AG04449 (cell line): Measurements from ENCODE around the gene GALNT7.
"Not testable (repeated sequence)": the region's sequence is repeated elsewhere in the genome, so short reads cannot be mapped to it uniquely, and the experiment has no call there.

Source experiments
- CTCF ChIA-PET: fragments of 350-600 bp; formaldehyde crosslinking; extraction: SDS; loops from one replicate; lab custom pipeline; 2021; ENCODE audit warnings: antibody characterized with exemption; lab: Yijun Ruan, JAX
- POLR2A ChIA-PET: fragments of 400-600, 350-600 bp; formaldehyde crosslinking; extraction: SDS; loops from one replicate; lab custom pipeline; 2020; ENCODE audit warnings: antibody characterized with exemption, inconsistent platforms; lab: Yijun Ruan, JAX
- DNase-seq: peaks from one replicate; pipeline ENCODE4 v3.0.0-alpha.2; 2010; ENCODE audit warnings: low read depth, low spot score
- H3K4me3 ChIP-seq: 2 replicates; pipeline ENCODE4 v1.5.1; 2011; ENCODE audit warnings: low read depth, mild to moderate bottlenecking, control low read depth, low read length
- TF ChIP-seq, protein P1 (sequence below): IDR thresholded peaks from one replicate; pipeline ENCODE4 v1.5.1; 2011; ENCODE audit warnings: mild to moderate bottlenecking, moderate library complexity, low read length, control low read depth, inconsistent platforms; ENCODE audit not compliant: insufficient read depth; ENCODE audit errors: missing control alignments

GALNT7 gene

GRCh38 chr4:173214661-173215060 lies 46.0 kb downstream of the GALNT7 start:
- CTCF ChIA-PET = interaction anchor here (0.6 to 1.7 kb wide), 4 partner anchors 21 to 201 kb away, joined by 3 to 5 read pairs (median 4); no protein-coding TSS in a partner anchor
- POLR2A ChIA-PET = no interaction called here
- DNase-seq = no peak
- TF ChIP-seq, protein P1, sequence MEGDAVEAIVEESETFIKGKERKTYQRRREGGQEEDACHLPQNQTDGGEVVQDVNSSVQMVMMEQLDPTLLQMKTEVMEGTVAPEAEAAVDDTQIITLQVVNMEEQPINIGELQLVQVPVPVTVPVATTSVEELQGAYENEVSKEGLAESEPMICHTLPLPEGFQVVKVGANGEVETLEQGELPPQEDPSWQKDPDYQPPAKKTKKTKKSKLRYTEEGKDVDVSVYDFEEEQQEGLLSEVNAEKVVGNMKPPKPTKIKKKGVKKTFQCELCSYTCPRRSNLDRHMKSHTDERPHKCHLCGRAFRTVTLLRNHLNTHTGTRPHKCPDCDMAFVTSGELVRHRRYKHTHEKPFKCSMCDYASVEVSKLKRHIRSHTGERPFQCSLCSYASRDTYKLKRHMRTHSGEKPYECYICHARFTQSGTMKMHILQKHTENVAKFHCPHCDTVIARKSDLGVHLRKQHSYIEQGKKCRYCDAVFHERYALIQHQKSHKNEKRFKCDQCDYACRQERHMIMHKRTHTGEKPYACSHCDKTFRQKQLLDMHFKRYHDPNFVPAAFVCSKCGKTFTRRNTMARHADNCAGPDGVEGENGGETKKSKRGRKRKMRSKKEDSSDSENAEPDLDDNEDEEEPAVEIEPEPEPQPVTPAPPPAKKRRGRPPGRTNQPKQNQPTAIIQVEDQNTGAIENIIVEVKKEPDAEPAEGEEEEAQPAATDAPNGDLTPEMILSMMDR = no peak
- H3K4me3 ChIP-seq = no peak overlapping the region

DNA sequence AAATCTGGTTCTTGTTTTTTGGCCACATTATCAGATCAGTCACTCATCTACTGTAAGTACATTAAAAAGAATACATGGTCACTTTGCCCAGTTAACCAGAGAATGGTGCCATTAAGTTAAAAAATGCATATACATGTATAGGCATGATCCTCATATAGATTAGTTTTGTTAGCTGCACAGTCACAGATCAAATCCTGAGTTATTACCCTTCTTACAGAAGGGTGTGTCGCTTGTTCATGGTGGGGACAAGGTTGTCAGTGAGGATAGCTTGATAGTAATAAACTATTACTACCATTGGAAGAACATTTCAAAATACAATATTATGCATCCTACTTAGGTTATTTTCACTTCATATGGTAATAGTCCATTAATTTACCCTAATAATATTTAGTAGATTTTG lies 48.5 kb downstream of the GALNT7 start:
- ChIA-PET CTCF (interaction anchor here (1.2 kb wide), 1 partner anchor 41 kb away, joined by 4 read pairs; no protein-coding TSS in a partner anchor), POLR2A (no interaction called here)
- H3K4me3 ChIP-seq = no peak overlapping the region
- DNase-seq = no peak
- TF ChIP-seq, protein P1 = no peak

- no peak for DNase-seq
- H3K4me3 ChIP-seq = no peak overlapping the region
- TF ChIP-seq, protein P1 = no peak
- POLR2A ChIA-PET = no interaction called here
- CTCF ChIA-PET = interaction anchor here (1.2 kb wide), 1 partner anchor 40 kb away, joined by 4 read pairs; no protein-coding TSS in a partner anchor
These were observed 49.1 kb downstream of the GALNT7 start for GRCh38 chr4:173217727-173218126.

DNA sequence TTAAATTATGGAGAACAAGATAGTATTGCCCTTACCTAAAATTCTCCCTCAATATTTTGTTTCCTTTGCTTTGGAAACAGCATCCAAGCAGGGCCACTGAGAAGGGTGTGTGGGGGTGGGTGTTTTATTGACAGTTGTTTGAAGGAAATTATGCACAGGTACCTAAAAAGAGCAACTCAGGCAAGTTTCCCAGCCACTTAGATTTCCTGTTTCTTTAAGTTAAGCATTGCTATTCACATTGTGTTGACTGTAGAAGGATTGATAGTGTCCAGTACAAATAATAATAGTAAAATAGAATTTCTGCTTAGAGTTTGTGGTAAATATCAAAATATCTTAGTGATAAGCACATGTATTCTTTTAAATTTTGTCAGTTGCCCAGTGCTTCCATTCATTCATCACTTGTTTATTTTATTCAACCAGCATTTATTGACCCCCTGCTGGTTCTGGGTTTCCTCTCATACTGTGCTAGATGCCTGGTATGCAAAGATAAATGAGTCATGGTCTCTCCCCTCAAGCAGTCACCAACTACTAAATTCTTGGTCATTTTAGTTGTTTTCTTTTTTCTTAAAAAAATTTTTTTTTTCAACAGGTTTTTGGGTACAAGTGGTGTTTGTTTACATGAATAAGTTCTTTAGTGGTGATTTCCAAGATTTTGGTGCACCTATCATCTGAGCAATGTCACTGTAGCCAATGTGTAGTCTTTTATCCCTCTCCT lies 50.0 kb downstream of the GALNT7 start:
- DNase-seq = peak; percentile 34
- H3K4me3 ChIP-seq = no peak overlapping the region
- TF ChIP-seq, protein P1 = no peak
- ChIA-PET CTCF (interaction anchor here (0.6 to 1.2 kb wide), 2 partner anchors 39 to 755 kb away, joined by 3 to 4 read pairs; no protein-coding TSS in a partner anchor), POLR2A (no interaction called here)

- CTCF ChIA-PET = interaction anchor here (0.6 kb wide), 1 partner anchor 754 kb away, joined by 3 read pairs; no protein-coding TSS in a partner anchor
- POLR2A ChIA-PET, H3K4me3 ChIP-seq, DNase-seq: not testable (repeated sequence)
These were observed 50.5 kb downstream of the GALNT7 start for GRCh38 chr4:173219126-173219437.

DNA sequence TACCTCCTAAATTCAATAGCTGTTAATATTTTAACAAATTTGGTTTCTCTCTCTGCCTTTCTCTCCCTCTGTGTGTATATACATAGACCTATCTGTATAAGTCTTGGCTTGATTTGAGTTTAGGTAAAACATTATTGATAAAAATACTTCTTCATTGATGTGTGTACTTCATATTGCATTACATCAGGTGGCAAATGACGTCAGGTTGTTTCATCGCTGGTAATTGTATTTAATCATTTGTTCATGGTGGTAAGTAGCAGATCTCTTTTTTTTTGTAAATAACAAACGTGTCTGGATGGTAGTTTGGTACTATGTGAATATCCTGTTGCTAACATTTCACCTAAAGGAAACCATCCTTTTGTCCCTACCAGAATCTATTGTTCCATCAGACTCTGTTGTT lies 55.1 kb downstream of the GALNT7 start:
- ChIA-PET CTCF (interaction anchor here (1.6 to 1.9 kb wide), 2 partner anchors 34 to 210 kb away, joined by 3 to 7 read pairs; no protein-coding TSS in a partner anchor), POLR2A (no interaction called here)
- DNase-seq = no peak

More for the DNA sequence above, 55.1 kb downstream of the GALNT7 start:
- H3K4me3 ChIP-seq = no peak overlapping the region
- TF ChIP-seq, protein P1 = no peak
